Stimulated activated CD4-positive, alpha-beta T cell treated with anti-CD3 and anti-CD28 coated beads, Interleukin-12 subunit alpha, Interleukin-12 subunit beta, amount 100 ng/mL, for 4 hours (primary cell): ENCODE results near the gene OLR1.

ENCODE experiments used
- DNase-seq: peaks from one replicate; pipeline ENCODE4 v3.0.0-alpha.2; 2020

Gene OLR1

GRCh38 chr12:10151621-10152020, 20.3 kb downstream of the OLR1 start:
- DNase-seq = no peak

- no peak for DNase-seq
Measured at GRCh38 chr12:10147714-10148403, 24.1 kb downstream of the OLR1 start.

- no peak for DNase-seq
Measured at GRCh38 chr12:10142976-10143589, 28.8 kb downstream of the OLR1 start.

GRCh38 chr12:10140001-10140400, 31.9 kb downstream of the OLR1 start:
- DNase-seq = peak; percentile 12

GRCh38 chr12:10136637-10137205, 35.2 kb downstream of the OLR1 start:
- DNase-seq = no peak

- DNase-seq = no peak
Measured at GRCh38 chr12:10135126-10135525, 36.8 kb downstream of the OLR1 start.

GRCh38 chr12:10132850-10133370, 39.0 kb downstream of the OLR1 start:
- DNase-seq = no peak

- no peak for DNase-seq
Measured at GRCh38 chr12:10131111-10131690, 40.7 kb downstream of the OLR1 start.

GRCh38 chr12:10130042-10130441, 41.9 kb downstream of the OLR1 start, which contains the start of gene CLEC7A:
Gene CLEC7A, minus strand, starts transcription at chr12:10130199. Its CDS starts 117 bp downstream, at chr12:10130082.
- no peak for DNase-seq

- DNase-seq = no peak
Measured at GRCh38 chr12:10128687-10129086, 43.2 kb downstream of the OLR1 start.

GRCh38 chr12:10126413-10126812, 45.5 kb downstream of the OLR1 start:
- DNase-seq = no peak

- no peak for DNase-seq
Measured at GRCh38 chr12:10122689-10123088, 49.2 kb downstream of the OLR1 start.

- no peak for DNase-seq
Measured at GRCh38 chr12:10121278-10121677, 50.7 kb downstream of the OLR1 start.

GRCh38 chr12:10119066-10119465, 52.9 kb downstream of the OLR1 start:
- no peak for DNase-seq

GRCh38 chr12:10115890-10116289, 56.0 kb downstream of the OLR1 start:
- no peak for DNase-seq

GRCh38 chr12:10115311-10115710, 56.6 kb downstream of the OLR1 start:
- no peak for DNase-seq

- no peak for DNase-seq
Measured at GRCh38 chr12:10113920-10114319, 58.0 kb downstream of the OLR1 start.

- no peak for DNase-seq
Measured at GRCh38 chr12:10113075-10113474, 58.9 kb downstream of the OLR1 start.

- DNase-seq = no peak
Measured at GRCh38 chr12:10111451-10111850, 60.5 kb downstream of the OLR1 start.

- no peak for DNase-seq
Measured at GRCh38 chr12:10110256-10110844, 61.6 kb downstream of the OLR1 start.
